OCI-LY3 (cell line): Measurements from ENCODE around the gene ESRRG.

Source experiments
- H2AFZ ChIP-seq: fragments of 200-600, 300-600 bp; shearing (Covaris generic); 2 replicates; pipeline ENCODE4 v1.6.0; 2014; ENCODE audit warnings: antibody characterized with exemption, low read depth, low read length
- H3K27ac ChIP-seq: fragments of 200-600, 300-600 bp; sonication (generic); 2 replicates; pipeline ENCODE4 v1.5.1; 2014; ENCODE audit warnings: mild to moderate bottlenecking, low read length, moderate library complexity, mixed read lengths
- H3K27me3 ChIP-seq: fragments of 200-600, 300-600 bp; sonication (generic); 2 replicates; pipeline ENCODE4 v1.6.1; 2014; ENCODE audit warnings: low read depth, low read length, mixed read lengths
- H3K36me3 ChIP-seq: fragments of 200-600, 300-600 bp; sonication (generic); replicated peaks from 2 replicates; pipeline ENCODE3; 2014; ENCODE audit warnings: low read depth, low read length, mixed read lengths
- H3K4me1 ChIP-seq: fragments of 300-600, 200-600 bp; sonication (generic); 2 replicates; pipeline ENCODE4 v1.6.1; 2014; ENCODE audit warnings: low read length, mixed read lengths
- H3K4me2 ChIP-seq: fragments of 200-600, 300-600 bp; sonication (generic); 2 replicates; pipeline ENCODE4 v1.6.1; 2014; ENCODE audit warnings: low read length, mixed read lengths
- H3K4me3 ChIP-seq: fragments of 300-600, 200-600 bp; sonication (generic); 2 replicates; pipeline ENCODE4 v1.5.1; 2014; ENCODE audit warnings: antibody characterized with exemption, mild to moderate bottlenecking, low read length, moderate library complexity
- H3K79me2 ChIP-seq: fragments of 300-600, 200-600 bp; shearing (Covaris generic); 2 replicates; pipeline ENCODE4 v1.6.1; 2014; ENCODE audit warnings: mild to moderate bottlenecking, low read length, mixed read lengths
- H3K9ac ChIP-seq: fragments of 300-600, 200-600 bp; shearing (Covaris generic); 2 replicates; pipeline ENCODE4 v1.6.0; 2014; ENCODE audit warnings: mild to moderate bottlenecking, low read length, moderate library complexity
- H3K9me3 ChIP-seq: fragments of 200-600, 300-600 bp; shearing (Covaris generic); 2 replicates; pipeline ENCODE4 v1.6.1; 2014; ENCODE audit warnings: low read length, mixed read lengths; ENCODE audit not compliant: insufficient read depth
- H4K20me1 ChIP-seq: fragments of 200-600, 300-600 bp; sonication (generic); 2 replicates; pipeline ENCODE4 v1.6.1; 2016; ENCODE audit warnings: low read length, mixed read lengths; ENCODE audit not compliant: insufficient read depth
- EZH2phosphoT487 ChIP-seq: fragments of 200-600 bp; shearing (Covaris generic); IDR thresholded peaks from 2 replicates; pipeline ENCODE4 v1.6.1; 2018; ENCODE audit warnings: antibody characterized with exemption, mixed run types, low read depth
- TF ChIP-seq, protein P1 (sequence below): fragments of 200-600, 300-600 bp; sonication (generic); IDR thresholded peaks from 2 replicates; pipeline ENCODE4 v1.5.1; 2014; ENCODE audit warnings: antibody characterized with exemption, low read length, low read depth

ESRRG gene

DNA sequence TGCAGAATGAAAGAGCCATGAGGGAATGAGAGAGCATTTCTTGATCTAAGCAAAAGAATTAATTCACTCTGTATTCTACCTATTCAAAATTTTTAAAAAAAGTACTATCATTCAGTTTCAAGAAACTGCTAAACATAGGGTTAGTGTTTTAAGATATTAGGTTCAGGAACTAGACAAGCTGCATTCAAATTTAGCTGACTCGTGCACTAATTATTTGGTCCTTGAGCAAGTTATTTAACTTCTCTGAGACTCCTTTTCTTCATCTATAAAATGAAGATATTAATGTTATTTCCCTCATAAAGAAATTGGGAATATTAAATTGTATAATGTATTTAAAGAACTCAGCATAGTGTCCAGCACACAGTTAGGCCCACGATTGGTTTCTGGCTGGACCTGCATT, 225.0 kb downstream of the ESRRG start:
- H4K20me1 ChIP-seq: no peaks in the 10 kb centered on the region
- H2AFZ ChIP-seq: no peak overlapping the region
- H3K27ac ChIP-seq: no peak overlapping the region

DNA sequence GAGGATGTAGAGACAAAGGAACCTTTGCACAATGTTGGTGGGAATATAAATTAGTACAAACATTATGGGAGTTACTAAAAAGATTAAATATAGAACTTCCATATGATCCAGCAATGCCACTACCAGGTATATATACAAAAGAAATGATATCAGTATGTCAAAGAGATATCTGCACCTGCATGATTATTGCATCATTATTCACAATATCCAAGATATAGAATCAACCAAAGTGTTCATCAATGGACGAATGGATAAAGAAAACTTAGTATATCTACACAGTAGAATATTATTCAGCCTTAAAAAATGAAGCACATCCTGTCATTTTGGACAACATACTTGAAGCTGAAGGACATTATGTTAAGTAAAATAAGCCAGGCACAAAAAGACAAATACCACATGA, 238.2 kb downstream of the ESRRG start:
- no peak for TF ChIP-seq EZH2phosphoT487
- TF ChIP-seq, protein P1, sequence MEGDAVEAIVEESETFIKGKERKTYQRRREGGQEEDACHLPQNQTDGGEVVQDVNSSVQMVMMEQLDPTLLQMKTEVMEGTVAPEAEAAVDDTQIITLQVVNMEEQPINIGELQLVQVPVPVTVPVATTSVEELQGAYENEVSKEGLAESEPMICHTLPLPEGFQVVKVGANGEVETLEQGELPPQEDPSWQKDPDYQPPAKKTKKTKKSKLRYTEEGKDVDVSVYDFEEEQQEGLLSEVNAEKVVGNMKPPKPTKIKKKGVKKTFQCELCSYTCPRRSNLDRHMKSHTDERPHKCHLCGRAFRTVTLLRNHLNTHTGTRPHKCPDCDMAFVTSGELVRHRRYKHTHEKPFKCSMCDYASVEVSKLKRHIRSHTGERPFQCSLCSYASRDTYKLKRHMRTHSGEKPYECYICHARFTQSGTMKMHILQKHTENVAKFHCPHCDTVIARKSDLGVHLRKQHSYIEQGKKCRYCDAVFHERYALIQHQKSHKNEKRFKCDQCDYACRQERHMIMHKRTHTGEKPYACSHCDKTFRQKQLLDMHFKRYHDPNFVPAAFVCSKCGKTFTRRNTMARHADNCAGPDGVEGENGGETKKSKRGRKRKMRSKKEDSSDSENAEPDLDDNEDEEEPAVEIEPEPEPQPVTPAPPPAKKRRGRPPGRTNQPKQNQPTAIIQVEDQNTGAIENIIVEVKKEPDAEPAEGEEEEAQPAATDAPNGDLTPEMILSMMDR: no peak
- no peaks in the 10 kb centered on the region for H3K4me1 ChIP-seq
- H4K20me1 ChIP-seq: no peaks in the 10 kb centered on the region
- H3K36me3 ChIP-seq: no peaks in the 10 kb centered on the region
- no peak overlapping the region for H2AFZ ChIP-seq
- no peak overlapping the region for H3K9ac ChIP-seq
- H3K27me3 ChIP-seq: no peaks in the 10 kb centered on the region
- H3K4me3 ChIP-seq: no peak overlapping the region
- H3K79me2 ChIP-seq: no peaks in the 10 kb centered on the region
- H3K9me3 ChIP-seq: no peaks in the 10 kb centered on the region
- H3K27ac ChIP-seq: no peak overlapping the region
- H3K4me2 ChIP-seq: no peak overlapping the region

More for the DNA sequence above, 225.0 kb downstream of the ESRRG start:
- Histone ChIP-seq H3K36me3 (no peaks in the 10 kb centered on the region), H3K4me2 (no peak overlapping the region), H3K9me3 (no peaks in the 10 kb centered on the region), H3K27me3 (no peaks in the 10 kb centered on the region), H3K4me3 (no peak overlapping the region), H3K9ac (no peak overlapping the region), H3K79me2 (no peaks in the 10 kb centered on the region), H3K4me1 (no peaks in the 10 kb centered on the region)
- TF ChIP-seq, protein P1: no peak
- TF ChIP-seq EZH2phosphoT487: no peak

DNA sequence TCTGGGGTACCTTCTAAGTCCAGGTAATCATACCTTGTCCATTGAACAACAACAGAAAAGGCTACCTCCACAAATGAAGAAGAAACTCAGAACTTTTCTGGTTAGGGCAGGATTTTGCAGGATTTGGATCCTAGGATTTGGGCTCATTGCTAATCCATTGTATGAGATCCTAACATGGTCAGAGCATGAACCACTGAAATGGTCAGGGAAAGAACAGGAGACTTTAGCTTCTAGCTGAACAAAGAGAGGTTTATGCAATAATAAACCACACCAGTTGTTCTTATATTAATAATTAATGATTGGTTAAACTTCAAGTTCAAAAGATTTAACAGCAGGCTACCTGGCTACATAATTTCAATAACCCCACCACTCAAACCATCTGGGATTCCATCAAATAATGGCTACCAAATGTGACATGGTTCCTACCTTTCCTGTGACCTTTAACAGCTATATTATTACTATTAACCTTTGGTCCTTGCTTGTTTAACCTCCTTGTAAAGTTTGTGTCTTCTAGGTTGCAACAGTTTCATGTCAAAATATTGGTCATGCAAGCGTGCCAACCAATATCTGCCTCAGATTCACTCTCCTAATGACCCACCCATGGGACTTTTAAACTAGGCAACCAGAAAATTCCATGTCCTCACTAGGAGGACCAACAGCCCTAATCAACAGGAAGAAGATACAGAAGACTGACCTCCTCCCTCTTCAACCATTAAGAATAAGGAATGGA, 239.4 kb downstream of the ESRRG start:
- no peaks in the 10 kb centered on the region for H3K4me1 ChIP-seq
- H3K4me3 ChIP-seq: no peak overlapping the region
- no peak overlapping the region for H2AFZ ChIP-seq
- H3K9me3 ChIP-seq: no peaks in the 10 kb centered on the region
- no peak overlapping the region for H3K4me2 ChIP-seq
- H3K9ac ChIP-seq: no peak overlapping the region
- no peaks in the 10 kb centered on the region for H3K36me3 ChIP-seq
- no peak for TF ChIP-seq EZH2phosphoT487
- TF ChIP-seq, protein P1: no peak
- H3K27me3 ChIP-seq: no peaks in the 10 kb centered on the region
- H4K20me1 ChIP-seq: no peaks in the 10 kb centered on the region
- H3K27ac ChIP-seq: no peak overlapping the region
- no peaks in the 10 kb centered on the region for H3K79me2 ChIP-seq

DNA sequence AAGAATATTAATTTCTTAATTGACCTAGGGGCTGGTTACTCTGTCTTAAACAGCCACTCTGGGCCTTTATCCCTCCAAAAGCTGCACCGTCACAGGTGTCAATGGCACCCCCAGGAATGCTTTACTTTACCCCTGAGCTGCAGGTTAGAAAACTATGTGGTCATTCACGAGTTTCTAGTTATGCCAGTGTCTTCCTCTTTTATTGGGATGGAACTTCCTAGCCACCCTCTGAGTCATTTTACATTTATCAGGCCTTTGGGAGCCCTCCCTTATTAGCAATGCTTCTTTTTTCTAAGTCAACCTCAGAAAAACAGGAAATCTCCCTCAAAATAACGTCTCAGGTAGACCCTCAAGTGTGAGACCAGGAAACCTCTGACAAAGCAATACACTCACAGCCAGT, 240.6 kb downstream of the ESRRG start:
- H2AFZ ChIP-seq: no peak overlapping the region
- no peak overlapping the region for H3K9ac ChIP-seq

More for the DNA sequence above, 240.6 kb downstream of the ESRRG start:
- H3K36me3 ChIP-seq: no peaks in the 10 kb centered on the region
- H3K9me3 ChIP-seq: no peaks in the 10 kb centered on the region
- no peaks in the 10 kb centered on the region for H3K4me1 ChIP-seq
- H3K79me2 ChIP-seq: no peaks in the 10 kb centered on the region
- H3K27me3 ChIP-seq: no peaks in the 10 kb centered on the region
- H4K20me1 ChIP-seq: no peaks in the 10 kb centered on the region
- H3K27ac ChIP-seq: no peak overlapping the region
- TF ChIP-seq, protein P1: no peak
- no peak for TF ChIP-seq EZH2phosphoT487
- H3K4me3 ChIP-seq: no peak overlapping the region
- H3K4me2 ChIP-seq: no peak overlapping the region
